K562 (cell line): ENCODE measurements around the gene CPN2. TPM values are rescaled to one million over a fixed set of nuclear protein-coding genes. Genes with fewer than 3 reads are reported as not detected.

Source experiments
- ATAC-seq: fragments of 200-7000 bp; cut with Tn5 transposase; 3 replicates; pipeline ENCODE4 v1.9.1; 2020; ENCODE audit warnings: moderate library complexity
- BruUV-seq: library from RNA; stranded (reverse); fragments of 400-500 nt; replicated peaks from 2 replicates; lab custom pipeline; 2021; lab: Mats Ljungman, UMichigan
- CTCF ChIA-PET: fragments of 300-600 bp; formaldehyde crosslinking; extraction: SDS; loops from one replicate; lab custom pipeline; 2021; ENCODE audit warnings: low intra/inter-chr PET ratio; lab: Yijun Ruan, JAX
- POLR2A ChIA-PET: fragments of 300-600, 350-650 bp; sonication (Branson Sonifier 250); formaldehyde crosslinking; extraction: SDS; loops from one replicate; lab custom pipeline; 2021; ENCODE audit warnings: antibody characterized with exemption, inconsistent platforms; lab: Yijun Ruan, JAX
- DNase-seq, 4 experiments: peaks; one replicate each; pipeline versions ENCODE4 v3.0.0 to v3.0.0-alpha.2; 2011 to 2018; ENCODE audit warnings: low spot score in 3 of 4, mixed read lengths in 3 of 4; ENCODE audit errors: extremely low read depth in 1 of 4
- FAIRE-seq: peaks from 2 replicates; lab custom pipeline; 2011; peaks lifted over from hg19 to GRCh38; lab: Jason Lieb, UNC
- H2AFZ ChIP-seq: 2 replicates; pipeline ENCODE4 v1.6.0; 2011; ENCODE audit warnings: low read depth, low read length, control low read depth, inconsistent platforms
- H3K27ac ChIP-seq: fragments of 200-600 bp; 3 replicates; pipeline ENCODE4 v1.8.0; 2011; ENCODE audit warnings: low read depth, mild to moderate bottlenecking, control low read depth, inconsistent platforms, low read length, moderate library complexity, mixed read lengths; ENCODE audit errors: extremely low read depth
- H3K27me3 ChIP-seq, 2 experiments: fragments of 300-600 bp in 1 of 2; 2 replicates in 1 of 2; 3 replicates in 1 of 2; pipeline versions ENCODE4 v1.6.0 to v1.8.0; 2011; ENCODE audit warnings: inconsistent platforms in 2 of 2, low read length in 2 of 2, mild to moderate bottlenecking in 1 of 2, mixed read lengths in 1 of 2, moderate library complexity in 1 of 2; ENCODE audit not compliant: control insufficient read depth in 2 of 2, insufficient read depth in 2 of 2
- H3K36me3 ChIP-seq: fragments of 300-600 bp; 3 replicates; pipeline ENCODE4 v1.8.0; 2011; ENCODE audit warnings: mild to moderate bottlenecking, low read length, inconsistent platforms; ENCODE audit not compliant: control insufficient read depth, insufficient read depth
- H3K4me1 ChIP-seq, 2 experiments: fragments of 200-600 bp in 1 of 2; replicated peaks in 1 of 2; 2 replicates in 1 of 2; 3 replicates in 1 of 2; pipeline versions ENCODE4 v1.5.1 to v1.8.0; 2011; ENCODE audit warnings: inconsistent platforms in 2 of 2, low read length in 2 of 2, mild to moderate bottlenecking in 1 of 2, mixed read lengths in 1 of 2, moderate library complexity in 1 of 2; ENCODE audit not compliant: control insufficient read depth in 2 of 2, insufficient read depth in 2 of 2
- H3K4me2 ChIP-seq: 2 replicates; pipeline ENCODE4 v1.6.1; 2011; ENCODE audit warnings: low read length, control low read depth, inconsistent platforms, mixed read lengths; ENCODE audit not compliant: insufficient read depth
- H3K4me3 ChIP-seq: fragments of 200-600 bp; sonication (generic), shearing (Covaris generic); 2 replicates; pipeline ENCODE4 v1.5.1; 2016; ENCODE audit warnings: control low read depth, inconsistent platforms
- H3K79me2 ChIP-seq: fragments of 200-600 bp; 3 replicates; pipeline ENCODE4 v1.8.0; 2011; ENCODE audit warnings: low read length, inconsistent platforms; ENCODE audit not compliant: control insufficient read depth, insufficient read depth
- H3K9ac ChIP-seq, 2 experiments: 2 replicates each; pipeline versions ENCODE4 v1.6.0 to v1.6.1; 2011; ENCODE audit warnings: low read depth in 2 of 2, low read length in 2 of 2, control low read depth in 1 of 2, inconsistent platforms in 1 of 2, mild to moderate bottlenecking in 1 of 2, mixed read lengths in 1 of 2; ENCODE audit not compliant: insufficient read depth in 1 of 2
- H3K9me1 ChIP-seq: one replicate; pipeline ENCODE4 v1.6.0; 2011; ENCODE audit warnings: inconsistent platforms, mild to moderate bottlenecking, low read length, moderate library complexity; ENCODE audit not compliant: control insufficient read depth, insufficient read depth
- H3K9me3 ChIP-seq: replicated peaks from 2 replicates; pipeline ENCODE4 v1.5.1; 2011; ENCODE audit warnings: low read depth, low read length, inconsistent platforms; ENCODE audit not compliant: control insufficient read depth, insufficient read depth
- H4K20me1 ChIP-seq: replicated peaks from 2 replicates; pipeline ENCODE4 v1.6.1; 2011; ENCODE audit warnings: low read length, inconsistent platforms, mixed read lengths; ENCODE audit not compliant: control insufficient read depth, insufficient read depth
- ASH1L ChIP-seq: fragments of 450-650 bp; IDR thresholded peaks from 2 replicates; pipeline ENCODE4 v1.6.1; 2018; ENCODE audit warnings: borderline replicate concordance, mild to moderate bottlenecking, low read depth; ENCODE audit not compliant: partially characterized antibody
- CBX8 ChIP-seq: fragments of 200-600 bp; sonication (generic); IDR thresholded peaks from 2 replicates; pipeline ENCODE4 v1.6.1; 2012; ENCODE audit warnings: borderline replicate concordance, mixed run types, low read depth, mild to moderate bottlenecking, moderate library complexity, mixed read lengths, low read length, control low read depth, inconsistent platforms; ENCODE audit not compliant: poor library complexity, severe bottlenecking; ENCODE audit errors: extremely low read depth
- DACH1 ChIP-seq: fragments of 450-650 bp; IDR thresholded peaks from 2 replicates; pipeline ENCODE4 v1.6.1; 2018; ENCODE audit not compliant: partially characterized antibody
- HBP1 ChIP-seq: fragments of 450-650 bp; formaldehyde crosslinking; IDR thresholded peaks from 2 replicates; pipeline ENCODE4 v1.4.0; 2022; ENCODE audit warnings: missing genetic modification characterization
- IFI16 ChIP-seq: fragments of 250-450 bp; sonication (Bioruptor Pico); IDR thresholded peaks from 2 replicates; pipeline ENCODE4 v2.1.2; 2022; ENCODE audit warnings: mild to moderate bottlenecking, inconsistent platforms
- KAT7 ChIP-seq: sonication (generic); formaldehyde crosslinking; IDR thresholded peaks from 2 replicates; pipeline ENCODE4 v1.8.0; 2022; ENCODE audit warnings: missing genetic modification reagents, mild to moderate bottlenecking, borderline replicate concordance
- KDM4B ChIP-seq, 2 experiments: fragments of 450-650 bp in 1 of 2; sonication (generic) in 1 of 2; IDR thresholded peaks; 2 replicates each; pipeline ENCODE4 v1.6.1; 2016 to 2017; ENCODE audit warnings: borderline replicate concordance in 2 of 2, antibody characterized with exemption in 1 of 2, low read depth in 1 of 2, mild to moderate bottlenecking in 1 of 2
- MAFK ChIP-seq: IDR thresholded peaks from 2 replicates; pipeline ENCODE4 v1.6.1; 2011; ENCODE audit warnings: low read length, improper control_type of control experiment
- RBBP5 ChIP-seq: fragments of 200-600 bp; sonication (generic); IDR thresholded peaks from 2 replicates; pipeline ENCODE4 v1.6.1; 2012; ENCODE audit warnings: borderline replicate concordance, mild to moderate bottlenecking, low read length, control low read depth, inconsistent platforms; ENCODE audit not compliant: insufficient read depth, poor library complexity, severe bottlenecking
- SMAD2 ChIP-seq: fragments of 150-350 bp; IDR thresholded peaks from 2 replicates; pipeline ENCODE4 v1.6.1; 2014; ENCODE audit warnings: low read depth, mild to moderate bottlenecking, low read length
- STAT5A ChIP-seq: IDR thresholded peaks from 2 replicates; pipeline ENCODE4 v1.6.1; 2012; ENCODE audit warnings: low read length, inconsistent platforms, borderline replicate concordance
- TAF15 ChIP-seq: fragments of 200-400 bp; formaldehyde crosslinking; IDR thresholded peaks from 2 replicates; pipeline ENCODE4 v1.6.1; 2017; ENCODE audit warnings: mild to moderate bottlenecking, low read depth, low read length, moderate library complexity
- XRCC4 ChIP-seq: IDR thresholded peaks from one replicate; pipeline ENCODE4 v1.6.1; 2011; ENCODE audit not compliant: insufficient read depth, insufficient read length; ENCODE audit errors: extremely low read depth
- ZNF143 ChIP-seq: sonication (generic); formaldehyde crosslinking; IDR thresholded peaks from 2 replicates; pipeline ENCODE4 v1.9.0; 2022; ENCODE audit warnings: mild to moderate bottlenecking, missing genetic modification reagents
- ZNF384 ChIP-seq: IDR thresholded peaks from 2 replicates; pipeline ENCODE4 v1.6.1; 2012; ENCODE audit warnings: low read depth, low read length, improper control_type of control experiment
- ZNF57 ChIP-seq: fragments of 450-650 bp; formaldehyde crosslinking; IDR thresholded peaks from 2 replicates; pipeline ENCODE4 v1.4.0; 2020; ENCODE audit warnings: mild to moderate bottlenecking, moderate library complexity
- WGBS: fragments of 100-300 bp; shearing (Covaris generic); methylation state at CpG from one replicate; pipeline ENCODE4 v1.1.6; 2016; ENCODE audit warnings: low coverage, mixed read lengths; ENCODE audit not compliant: insufficient coverage; ENCODE audit errors: missing lambda C conversion rate; 5-methylcytosine and 5-hydroxymethylcytosine counted together
- in situ Hi-C: fragments of 300-500 bp; cut with MboI; formaldehyde crosslinking; loops from 4 replicates; pipeline ENCODE4 v1.15.0; 2018; ENCODE audit warnings: inconsistent platforms, mixed read lengths
- intact Hi-C: fragments of 100-400 bp; cut with micrococcal nuclease; formaldehyde crosslinking; loops from 2 replicates; pipeline ENCODE4 v1.14.2; 2022
- polyA plus RNA-seq, 8 experiments: library from polyadenylated mRNA; depleted of rRNA in 4 of 8; stranded (reverse) in 5 of 8; unstranded in 3 of 8; fragments of >200 nt; fragmentation: Nextera tagmentation in 2 of 8; fragmentation: Illumina TruSeq in 1 of 8; extraction: Ambion mirVana in 2 of 8; extraction: Trizol in 1 of 8; gene quantifications; 2 replicates each; pipeline versions ENCODE4 v1.2.1 to v1.2.3, GENCODE V29; 2011 to 2014; ENCODE audit warnings: inconsistent platforms in 1 of 8, missing spikeins in 1 of 8
- total RNA-seq, 7 experiments: library from RNA; depleted of rRNA in 6 of 7; stranded (reverse); fragments of >200 nt in 6 of 7; fragmentation: Illumina TruSeq in 2 of 7; extraction: Trizol in 2 of 7; gene quantifications; 2 replicates each; pipeline versions ENCODE4 v1.2.1 to v1.2.3, GENCODE V29; 2011 to 2021; ENCODE audit warnings: low replicate concordance in 1 of 7

CPN2 gene
- total and polyA plus RNA-seq, 9 of the 15 experiments (the other 6 are each of a cell fraction or from before 2014, with no cell fraction given) = not detected

- Histone ChIP-seq H3K36me3 (no peaks in the 10 kb centered on the region), H4K20me1 (0 out of 2 replicates have a peak, but pooled peaks cover 7% of the 10 kb centered on the region), H3K9me1 (no peaks in the 10 kb centered on the region), H3K27me3 (peaks cover 70 to 93% of the 10 kb centered on the region in 2 experiments), H3K9ac (no peak overlapping the region), H3K4me2 (no peak overlapping the region), H3K27ac (no peak overlapping the region), H2AFZ (no peak overlapping the region), H3K9me3 (no peaks in the 10 kb centered on the region), H3K4me3 (no peak overlapping the region), H3K4me1 (no peaks in the 10 kb centered on the region; a peak in 2 of 5 replicates), H3K79me2 (no peaks in the 10 kb centered on the region)
- no peak for ATAC-seq
- BruUV-seq = no TSS peak
- ChIA-PET POLR2A (interaction anchor here (0.9 to 1.5 kb wide), 2 partner anchors 9 to 32 kb away, joined by 3 to 6 read pairs; no protein-coding TSS in a partner anchor), CTCF (no interaction called here)
- no peak for DNase-seq
- 0% methylated on average over 3 of the region's 3 CpGs for WGBS
- intact Hi-C loops = no loop called here
- no peak for FAIRE-seq
- in situ Hi-C loops = no loop called here
- TF ChIP-seq MAFK (no peak), RBBP5 (no peak), KDM4B (IDR thresholded peaks at IDR 0.05; ENCODE audit: borderline replicate concordance in 2 of 2, low read depth in 1 of 2) (no peak), KAT7 (CRISPR knock-in tag) (no peak)
These were observed 13.2 kb upstream of the CPN2 start for GRCh38 chr3:194364314-194364651.

GRCh38 chr3:194360568-194360967, 9.4 kb upstream of the CPN2 start:
- H3K4me3 ChIP-seq = no peak overlapping the region
- no peaks in the 10 kb centered on the region for H3K79me2 ChIP-seq
- no TSS peak for BruUV-seq
- H4K20me1 ChIP-seq = peaks cover 5% of the 10 kb centered on the region; the same call in 1 of the 2 replicates
- CTCF ChIA-PET = no interaction called here
- FAIRE-seq (no peak), DNase-seq (no peak), ATAC-seq (no peak)
- intact Hi-C loops (no loop called here), in situ Hi-C loops (no loop called here)
- 9% methylated on average over 13 of the region's 18 CpGs for WGBS
- TF ChIP-seq CBX8 (no peak), DACH1 (no peak), ZNF57 (no peak), ZNF384 (no peak), SMAD2 (no peak), STAT5A (no peak), HBP1 (CRISPR knock-in tag) (no peak), IFI16 (no peak), TAF15 (no peak), ZNF143 (CRISPR knock-in tag) (no peak), ASH1L (no peak), XRCC4 (no peak)
- no peak overlapping the region for H3K4me2 ChIP-seq
- no peaks in the 10 kb centered on the region for H3K9me1 ChIP-seq
- H3K9me3 ChIP-seq = no peaks in the 10 kb centered on the region
- H3K36me3 ChIP-seq = no peaks in the 10 kb centered on the region
- peaks cover 79 to 90% of the 10 kb centered on the region in 2 experiments for H3K27me3 ChIP-seq
- POLR2A ChIA-PET = interaction anchor here (0.6 to 1.4 kb wide), 3 partner anchors 10 to 31 kb away, joined by 3 to 10 read pairs (median 3); partner anchors contain the start of gene LRRC15
- H3K27ac ChIP-seq = no peak overlapping the region
- no peak overlapping the region for H3K9ac ChIP-seq
- no peaks in the 10 kb centered on the region for H3K4me1 ChIP-seq
- no peak overlapping the region for H2AFZ ChIP-seq
